CD4-positive, alpha-beta memory T cell (primary cell): Measurements from ENCODE around the gene TOR1A. TPM values are rescaled to one million over a fixed set of nuclear protein-coding genes. Genes with fewer than 3 reads are reported as not detected.

Experiments used
- CTCF ChIA-PET: fragments of 350-600 bp; sonication (Branson Sonifier 250); formaldehyde crosslinking; loops from one replicate; lab custom pipeline; 2021; ENCODE audit warnings: inconsistent platforms; ENCODE audit not compliant: partially characterized antibody; lab: Charles Lee
- POLR2A ChIA-PET: fragments of 350-600 bp; sonication (Branson Sonifier 250); formaldehyde crosslinking; loops from one replicate; lab custom pipeline; 2021; ENCODE audit not compliant: partially characterized antibody; lab: Charles Lee
- DNase-seq, 5 donors: peaks; one replicate each; pipeline versions ENCODE4 v3.0.0 to v3.0.0-alpha.2; 2020 to 2022; ENCODE audit warnings: mixed read lengths in 1 of 5
- H3K27ac ChIP-seq: one replicate; pipeline ENCODE4 v1.7.0; 2013; ENCODE audit warnings: low read depth, low read length
- H3K27me3 ChIP-seq: 2 replicates; pipeline ENCODE4 v1.7.0; 2013; ENCODE audit warnings: mild to moderate bottlenecking, low read length, moderate library complexity; ENCODE audit not compliant: insufficient read depth
- H3K36me3 ChIP-seq: 2 replicates; pipeline ENCODE4 v1.7.0; 2013; ENCODE audit warnings: mild to moderate bottlenecking, low read length, moderate library complexity; ENCODE audit not compliant: insufficient read depth
- H3K4me1 ChIP-seq: 2 replicates; pipeline ENCODE4 v1.7.0; 2013; ENCODE audit warnings: mild to moderate bottlenecking, low read length, moderate library complexity; ENCODE audit not compliant: insufficient read depth
- H3K4me3 ChIP-seq, 2 donors: one replicate each; pipeline ENCODE4 v1.7.0; 2013; ENCODE audit warnings: low read length in 2 of 2, mild to moderate bottlenecking in 1 of 2
- H3K9me3 ChIP-seq, 2 donors: one replicate each; pipeline ENCODE4 v1.7.0; 2013; ENCODE audit warnings: low read length in 2 of 2, control low read depth in 1 of 2; ENCODE audit not compliant: control insufficient read depth in 1 of 2
- H3K27ac Mint-ChIP-seq, 7 donors: one replicate each; pipeline ENCODE4 v1.8.0; 2020 to 2021; ENCODE audit warnings: mixed read lengths in 7 of 7, mild to moderate bottlenecking in 6 of 7, inconsistent platforms in 3 of 7, moderate library complexity in 3 of 7
- H3K27me3 Mint-ChIP-seq, 2 donors: one replicate each; pipeline ENCODE4 v1.8.0; 2020 to 2021; ENCODE audit warnings: mixed read lengths in 2 of 2
- H3K36me3 Mint-ChIP-seq, 2 donors: one replicate each; pipeline ENCODE4 v1.8.0; 2020 to 2021; ENCODE audit warnings: mixed read lengths in 2 of 2, inconsistent platforms in 1 of 2, mild to moderate bottlenecking in 1 of 2
- H3K4me1 Mint-ChIP-seq, 4 donors: one replicate each; pipeline ENCODE4 v1.8.0; 2020 to 2021; ENCODE audit warnings: mixed read lengths in 4 of 4, mild to moderate bottlenecking in 1 of 4
- H3K4me3 Mint-ChIP-seq, 8 donors: one replicate each; pipeline ENCODE4 v1.8.0; 2020 to 2021; ENCODE audit warnings: mixed read lengths in 8 of 8, mild to moderate bottlenecking in 7 of 8, moderate library complexity in 6 of 8, inconsistent platforms in 3 of 8
- H3K9me3 Mint-ChIP-seq, 8 donors: one replicate each; pipeline ENCODE4 v1.8.0; 2020 to 2021; ENCODE audit warnings: mixed read lengths in 8 of 8, mild to moderate bottlenecking in 5 of 8, inconsistent platforms in 3 of 8, moderate library complexity in 1 of 8
- intact Hi-C: fragments of 100-400 bp; cut with micrococcal nuclease; formaldehyde crosslinking; loops from one replicate; pipeline ENCODE4 v1.15.1; 2023
- polyA plus RNA-seq, 2 donors: library from polyadenylated mRNA; unstranded; fragments of 300-500 nt; fragmentation: Illumina TruSeq; gene quantifications; one replicate each; pipeline ENCODE4 v1.2.3, GENCODE V29; 2021
- total RNA-seq, 2 experiments: library from RNA; stranded (reverse); gene quantifications; one replicate each; pipeline ENCODE4 v1.2.3, GENCODE V29; 2021

TOR1A gene
- total RNA-seq (10 to 100 TPM; 39.8 to 41.9 TPM), polyA plus RNA-seq (10 to 100 TPM; 66.3 to 82.5 TPM)

DNA sequence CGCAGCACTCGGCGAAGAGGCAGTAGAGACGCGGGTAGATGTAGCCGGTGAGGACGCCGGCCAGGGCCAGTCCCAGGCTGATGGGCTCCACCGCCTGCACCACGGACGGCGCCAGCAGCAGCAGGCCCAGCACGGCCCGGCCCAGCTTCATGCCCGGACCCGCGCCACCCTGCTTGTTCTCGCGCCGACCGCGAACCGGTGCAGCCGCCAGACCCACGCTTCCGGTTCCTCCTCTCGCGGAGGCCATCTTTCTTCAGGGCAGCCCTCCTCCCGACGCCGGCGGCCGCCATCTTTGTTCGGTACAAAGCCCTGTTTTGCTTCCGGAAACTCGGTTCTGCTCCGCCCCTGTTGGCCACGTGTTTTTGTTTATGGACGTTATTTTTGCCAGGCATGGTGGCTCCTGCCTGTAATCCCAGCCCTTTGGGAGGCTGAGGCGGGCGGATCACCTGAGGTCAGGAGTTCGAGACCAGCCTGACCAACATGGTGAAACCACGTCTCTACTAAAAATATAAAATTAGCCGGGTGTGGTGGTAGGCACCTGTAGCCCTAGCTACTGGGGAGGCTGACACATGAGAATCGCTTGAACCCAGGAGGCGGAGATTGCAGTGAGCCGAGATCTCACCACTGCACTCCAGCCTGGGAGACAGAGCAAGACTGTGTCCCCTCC, at the start of gene TOR1A:
TOR1A (minus strand) TSS at position 202 of the 667 bp plus-strand sequence; CDS start at position 151, 51 bp downstream.
- no peaks in the 10 kb centered on the region for H3K27me3 Mint-ChIP-seq
- H3K27ac Mint-ChIP-seq = peak within 1 kb of the TSS; percentile 73 to 95 (median 88)
- peaks cover 8% of the 10 kb centered on the region for H3K4me1 ChIP-seq
- intact Hi-C loops = loop anchor here (1.0 kb wide), 5 partner anchors 11 to 214 kb away; partner anchors contain the start of genes C9orf78, TOR1B and USP20
- peaks cover 33% of the 10 kb centered on the region for H3K36me3 ChIP-seq
- peaks cover 8 to 18% (median 13%) of the 10 kb centered on the region in 4 donors for H3K4me1 Mint-ChIP-seq
- POLR2A ChIA-PET = interaction anchor here (0.6 to 4.3 kb wide), 8 partner anchors 12 to 216 kb away, joined by 3 to 40 read pairs (median 4); partner anchors contain the start of genes C9orf78, TOR1B and USP20
- peak within 1 kb of the TSS; percentile 62 for H3K27ac ChIP-seq
- peaks cover 12 to 38% of the 10 kb centered on the region in 2 donors for H3K36me3 Mint-ChIP-seq
- no peaks in the 10 kb centered on the region for H3K9me3 ChIP-seq
- peak within 1 kb of the TSS; percentile 24 to 73 for H3K4me3 ChIP-seq
- no peaks in the 10 kb centered on the region for H3K27me3 ChIP-seq
- H3K4me3 Mint-ChIP-seq = peak within 1 kb of the TSS; percentile 84 to 91 (median 88)
- no peaks in the 10 kb centered on the region for H3K9me3 Mint-ChIP-seq
- CTCF ChIA-PET = no interaction called here
- peak; percentile 89 to 95 (median 90) for DNase-seq

GRCh38 chr9:129871046-129871445, 47.1 kb upstream of the TOR1A start:
- Mint-ChIP-seq H3K9me3 (peaks cover 0 to 5% (median 0%) of the 10 kb centered on the region in 8 donors), H3K27me3 (no peaks in the 10 kb centered on the region), H3K36me3 (peaks cover 38% of the 10 kb centered on the region in 2 donors), H3K27ac (peak overlapping the region; percentile 64 to 98 (median 93)), H3K4me3 (peak overlapping the region; percentile 29 to 63 (median 54)), H3K4me1 (peaks cover 36 to 86% (median 61%) of the 10 kb centered on the region in 4 donors)
- Histone ChIP-seq H3K4me3 (no peak overlapping the region), H3K36me3 (peaks cover 27% of the 10 kb centered on the region), H3K27me3 (no peaks in the 10 kb centered on the region), H3K27ac (peak overlapping the region; percentile 90), H3K4me1 (peaks cover 74% of the 10 kb centered on the region), H3K9me3 (no peaks in the 10 kb centered on the region)
- POLR2A ChIA-PET = interaction anchor here (11.5 to 16.5 kb wide), 2 partner anchors 16 to 35 kb away, joined by 181 to 423 read pairs; partner anchors contain the start of genes C9orf78 and USP20
- CTCF ChIA-PET = interaction anchor here (5.5 kb wide), 1 partner anchor 14 kb away, joined by 34 read pairs; no protein-coding TSS in a partner anchor
- intact Hi-C loops = no loop called here
- no peak for DNase-seq

GRCh38 chr9:129869585-129870501, 45.9 kb upstream of the TOR1A start:
- H3K27ac Mint-ChIP-seq = peak overlapping the region; percentile 86 to 98 (median 94)
- ChIA-PET CTCF (interaction anchor here (0.7 to 5.5 kb wide), 3 partner anchors 15 to 170 kb away, joined by 3 to 34 read pairs (median 5); partner anchors contain the start of gene C9orf78), POLR2A (interaction anchor here (0.6 to 16.5 kb wide), 14 partner anchors 17 to 231 kb away, joined by 3 to 423 read pairs (median 5); partner anchors contain the start of genes C9orf78, GPR107, TOR1A and USP20)
- H3K36me3 ChIP-seq = peaks cover 15% of the 10 kb centered on the region
- peaks cover 0 to 5% (median 0%) of the 10 kb centered on the region in 8 donors for H3K9me3 Mint-ChIP-seq
- intact Hi-C loops = loop anchor here (1.0 kb wide), 3 partner anchors 14 to 46 kb away; partner anchors contain the start of genes C9orf78, TOR1A and USP20
- no peak for DNase-seq
- no peaks in the 10 kb centered on the region for H3K27me3 ChIP-seq
- peaks cover 44 to 93% (median 70%) of the 10 kb centered on the region in 4 donors for H3K4me1 Mint-ChIP-seq
- peaks cover 80% of the 10 kb centered on the region for H3K4me1 ChIP-seq
- H3K4me3 Mint-ChIP-seq = peak overlapping the region; percentile 59 to 78 (median 69)
- peak overlapping the region; percentile 12 to 45 for H3K4me3 ChIP-seq
- H3K9me3 ChIP-seq = no peaks in the 10 kb centered on the region
- H3K27ac ChIP-seq = peak overlapping the region; percentile 90
- peaks cover 43% of the 10 kb centered on the region in 2 donors for H3K36me3 Mint-ChIP-seq
- H3K27me3 Mint-ChIP-seq = no peaks in the 10 kb centered on the region

GRCh38 chr9:129868872-129869486, 45.0 kb upstream of the TOR1A start:
- intact Hi-C loops = loop anchor here (1.0 kb wide), 3 partner anchors 15 to 45 kb away; partner anchors contain the start of genes C9orf78, TOR1A and USP20
- no peaks in the 10 kb centered on the region for H3K9me3 ChIP-seq
- no peaks in the 10 kb centered on the region for H3K27me3 ChIP-seq
- H3K4me1 Mint-ChIP-seq = peaks cover 46 to 93% (median 73%) of the 10 kb centered on the region in 4 donors
- ChIA-PET POLR2A (interaction anchor here (0.6 to 16.5 kb wide), 16 partner anchors 18 to 259 kb away, joined by 3 to 423 read pairs (median 5); partner anchors contain the start of genes C9orf78, GPR107 and USP20), CTCF (interaction anchor here (0.7 to 5.5 kb wide), 5 partner anchors 16 to 184 kb away, joined by 3 to 34 read pairs (median 3); partner anchors contain the start of genes C9orf78 and GPR107)
- no peaks in the 10 kb centered on the region for H3K9me3 Mint-ChIP-seq
- peak overlapping the region; percentile 90 for H3K27ac ChIP-seq
- H3K4me3 ChIP-seq = peak overlapping the region; percentile 12 to 51
- H3K4me3 Mint-ChIP-seq = peak overlapping the region; percentile 59 to 78 (median 69)
- no peaks in the 10 kb centered on the region for H3K27me3 Mint-ChIP-seq
- H3K4me1 ChIP-seq = peaks cover 89% of the 10 kb centered on the region
- peaks cover 38 to 39% of the 10 kb centered on the region in 2 donors for H3K36me3 Mint-ChIP-seq
- H3K36me3 ChIP-seq = peaks cover 6% of the 10 kb centered on the region
- DNase-seq = peak; percentile 94 to 98 (median 96)
- H3K27ac Mint-ChIP-seq = peak overlapping the region; percentile 86 to 98 (median 94)

DNA sequence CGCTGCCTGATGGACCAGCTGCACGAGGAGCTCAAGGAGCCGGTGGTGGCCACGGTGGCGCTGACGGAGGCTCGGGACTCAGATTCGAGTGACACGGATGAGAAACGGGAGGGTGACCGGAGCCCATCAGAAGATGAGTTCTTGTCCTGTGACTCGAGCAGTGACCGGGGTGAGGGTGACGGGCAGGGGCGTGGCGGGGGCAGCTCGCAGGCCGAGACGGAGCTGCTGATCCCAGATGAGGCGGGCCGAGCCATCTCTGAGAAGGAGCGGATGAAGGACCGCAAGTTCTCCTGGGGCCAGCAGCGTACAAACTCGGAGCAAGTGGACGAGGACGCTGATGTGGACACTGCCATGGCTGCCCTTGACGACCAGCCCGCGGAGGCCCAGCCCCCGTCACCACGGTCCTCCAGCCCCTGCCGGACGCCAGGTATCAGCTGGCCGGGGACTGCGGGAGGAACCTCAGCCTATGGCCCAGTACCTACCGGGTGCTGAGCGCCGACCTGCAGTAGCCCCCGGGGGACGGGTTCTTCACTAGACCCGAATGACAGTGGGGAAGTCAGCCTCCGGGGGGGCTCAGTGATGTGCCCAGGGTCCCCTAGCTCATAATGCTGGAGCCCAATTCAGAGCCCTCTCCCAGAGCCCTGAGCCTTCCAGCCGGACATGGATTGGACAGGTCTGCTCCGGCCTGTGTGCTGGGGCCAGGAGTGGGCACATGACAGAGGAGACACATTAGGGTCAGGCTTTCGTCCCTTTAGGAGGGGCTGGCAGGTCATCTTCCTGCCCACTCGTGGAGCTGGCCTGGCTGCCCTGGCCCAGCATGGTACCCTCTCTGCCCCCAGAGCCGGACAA, 44.3 kb upstream of the TOR1A start:
- peaks cover 49 to 93% (median 76%) of the 10 kb centered on the region in 4 donors for H3K4me1 Mint-ChIP-seq
- CTCF ChIA-PET = interaction anchor here (0.8 to 5.5 kb wide), 6 partner anchors 10 to 185 kb away, joined by 3 to 34 read pairs (median 3); partner anchors contain the start of genes C9orf78 and GPR107
- intact Hi-C loops = no loop called here
- H3K4me3 ChIP-seq = peak overlapping the region in 1 of 2 donors; percentile 51
- H3K27me3 Mint-ChIP-seq = no peaks in the 10 kb centered on the region
- no peaks in the 10 kb centered on the region for H3K27me3 ChIP-seq
- peaks cover 35 to 41% of the 10 kb centered on the region in 2 donors for H3K36me3 Mint-ChIP-seq
- POLR2A ChIA-PET = interaction anchor here (0.8 to 16.5 kb wide), 14 partner anchors 18 to 259 kb away, joined by 3 to 423 read pairs (median 6); partner anchors contain the start of genes C9orf78, GPR107 and USP20
- DNase-seq = peak in 1 of 5 donors; percentile 51
- H3K27ac ChIP-seq = peak overlapping the region; percentile 90
- no peaks in the 10 kb centered on the region for H3K36me3 ChIP-seq
- peak overlapping the region; percentile 86 to 98 (median 94) for H3K27ac Mint-ChIP-seq
- H3K4me3 Mint-ChIP-seq = peak overlapping the region in 7 of 8 donors; percentile 65 to 78 (median 69)
- H3K4me1 ChIP-seq = peaks cover 96% of the 10 kb centered on the region
- H3K9me3 ChIP-seq = no peaks in the 10 kb centered on the region
- H3K9me3 Mint-ChIP-seq = no peaks in the 10 kb centered on the region
